Measurements from ENCODE around the gene FUS. TPM values are rescaled to one million over a fixed set of nuclear protein-coding genes. Genes with fewer than 3 reads are reported as not detected.

The FUS gene
- total and polyA plus RNA-seq, 9 of the 15 experiments (the other 6 are each of a cell fraction or from before 2014, with no cell fraction given), result 43.9 to 575 (median 87.2) TPM

- BruUV-seq (replicated peaks), result no TSS peak
- Histone ChIP-seq H3K4me3 (no peak overlapping the region), H3K9ac (ENCODE audit: insufficient read depth in 1 of 2, low read depth in 2 of 2, low read length in 2 of 2) (no peak overlapping the region), H3K9me3 (replicated peaks; ENCODE audit: control insufficient read depth, insufficient read depth, low read depth, low read length) (no peaks in the 10 kb centered on the region), H4K20me1 (replicated peaks; ENCODE audit: control insufficient read depth, insufficient read depth, low read length) (no peaks in the 10 kb centered on the region), H2AFZ (ENCODE audit: low read depth, low read length) (no peak overlapping the region), H3K36me3 (ENCODE audit: control insufficient read depth, insufficient read depth, low read length) (no peaks in the 10 kb centered on the region), H3K79me2 (ENCODE audit: control insufficient read depth, insufficient read depth, low read length) (no peaks in the 10 kb centered on the region), H3K27me3 (ENCODE audit: control insufficient read depth in 2 of 2, insufficient read depth in 2 of 2, low read length in 2 of 2) (no peaks in the 10 kb centered on the region), H3K9me1 (ENCODE audit: control insufficient read depth, insufficient read depth, low read length) (no peaks in the 10 kb centered on the region), H3K27ac (ENCODE audit: extremely low read depth, low read depth, low read length) (no peak overlapping the region), H3K4me2 (ENCODE audit: insufficient read depth, low read length) (no peak overlapping the region), H3K4me1 (replicated peaks in 1 of 2; ENCODE audit: control insufficient read depth in 2 of 2, insufficient read depth in 2 of 2, low read length in 2 of 2) (peaks cover 10 to 36% of the 10 kb centered on the region in 2 experiments)
- ATAC-seq, result no peak
- peak in 2 of 4 experiments; percentile 6 to 7 for DNase-seq (ENCODE audit: extremely low read depth in 1 of 4, low spot score in 3 of 4)
- in situ Hi-C loops (cut with MboI) (no loop called here), intact Hi-C loops (cut with micrococcal nuclease) (no loop called here)
- 93% methylated on average over 39 of the region's 80 CpGs for WGBS (ENCODE audit: insufficient coverage, low coverage, missing lambda C conversion rate)
- FAIRE-seq, result no peak
- ChIA-PET POLR2A (interaction anchor here (0.6 to 1.2 kb wide), 4 partner anchors 8 to 25 kb away, joined by 3 to 7 read pairs (median 5); no protein-coding TSS in a partner anchor), CTCF (ENCODE audit: low intra/inter-chr PET ratio) (no interaction called here)
- TF ChIP-seq, protein P1, sequence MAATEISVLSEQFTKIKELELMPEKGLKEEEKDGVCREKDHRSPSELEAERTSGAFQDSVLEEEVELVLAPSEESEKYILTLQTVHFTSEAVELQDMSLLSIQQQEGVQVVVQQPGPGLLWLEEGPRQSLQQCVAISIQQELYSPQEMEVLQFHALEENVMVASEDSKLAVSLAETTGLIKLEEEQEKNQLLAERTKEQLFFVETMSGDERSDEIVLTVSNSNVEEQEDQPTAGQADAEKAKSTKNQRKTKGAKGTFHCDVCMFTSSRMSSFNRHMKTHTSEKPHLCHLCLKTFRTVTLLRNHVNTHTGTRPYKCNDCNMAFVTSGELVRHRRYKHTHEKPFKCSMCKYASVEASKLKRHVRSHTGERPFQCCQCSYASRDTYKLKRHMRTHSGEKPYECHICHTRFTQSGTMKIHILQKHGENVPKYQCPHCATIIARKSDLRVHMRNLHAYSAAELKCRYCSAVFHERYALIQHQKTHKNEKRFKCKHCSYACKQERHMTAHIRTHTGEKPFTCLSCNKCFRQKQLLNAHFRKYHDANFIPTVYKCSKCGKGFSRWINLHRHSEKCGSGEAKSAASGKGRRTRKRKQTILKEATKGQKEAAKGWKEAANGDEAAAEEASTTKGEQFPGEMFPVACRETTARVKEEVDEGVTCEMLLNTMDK (IDR thresholded peaks at IDR 0.05; ENCODE audit: borderline replicate concordance, insufficient read depth, low read depth, low read length, poor library complexity, severe bottlenecking), result no peak
- TF ChIP-seq HNRNPL (IDR thresholded peaks at IDR 0.05; ENCODE audit: low read depth, low read length) (0 out of 2 replicates have a peak, but pooled peaks have one; percentile 56), FOXJ3 (CRISPR knock-in tag; IDR thresholded peaks at IDR 0.05) (no peak), PCBP1 (IDR thresholded peaks at IDR 0.05; ENCODE audit: low read depth, low read length, poor library complexity, severe bottlenecking) (peak; percentile 48), NR2C1 (IDR thresholded peaks at IDR 0.05) (no peak), NR2C1 (tag; IDR thresholded peaks at IDR 0.05) (0 out of 2 replicates have a peak, but pooled peaks have one; percentile 14), ZBTB17 (CRISPR knock-in tag; IDR thresholded peaks at IDR 0.05) (no peak), SREBF1 (IDR thresholded peaks at IDR 0.05; ENCODE audit: borderline replicate concordance, low read depth, low read length) (no peak), CHD1 (IDR thresholded peaks at IDR 0.05; ENCODE audit: low read length) (no peak), PYGO2 (tag; IDR thresholded peaks at IDR 0.05) (no peak), TBL1XR1 (IDR thresholded peaks at IDR 0.05; ENCODE audit: low read length in 2 of 2) (no peak), MIER1 (IDR thresholded peaks at IDR 0.05; ENCODE audit: low read depth) (no peak), YBX1 (IDR thresholded peaks at IDR 0.05) (no peak)
- TF ChIP-seq, protein P2, sequence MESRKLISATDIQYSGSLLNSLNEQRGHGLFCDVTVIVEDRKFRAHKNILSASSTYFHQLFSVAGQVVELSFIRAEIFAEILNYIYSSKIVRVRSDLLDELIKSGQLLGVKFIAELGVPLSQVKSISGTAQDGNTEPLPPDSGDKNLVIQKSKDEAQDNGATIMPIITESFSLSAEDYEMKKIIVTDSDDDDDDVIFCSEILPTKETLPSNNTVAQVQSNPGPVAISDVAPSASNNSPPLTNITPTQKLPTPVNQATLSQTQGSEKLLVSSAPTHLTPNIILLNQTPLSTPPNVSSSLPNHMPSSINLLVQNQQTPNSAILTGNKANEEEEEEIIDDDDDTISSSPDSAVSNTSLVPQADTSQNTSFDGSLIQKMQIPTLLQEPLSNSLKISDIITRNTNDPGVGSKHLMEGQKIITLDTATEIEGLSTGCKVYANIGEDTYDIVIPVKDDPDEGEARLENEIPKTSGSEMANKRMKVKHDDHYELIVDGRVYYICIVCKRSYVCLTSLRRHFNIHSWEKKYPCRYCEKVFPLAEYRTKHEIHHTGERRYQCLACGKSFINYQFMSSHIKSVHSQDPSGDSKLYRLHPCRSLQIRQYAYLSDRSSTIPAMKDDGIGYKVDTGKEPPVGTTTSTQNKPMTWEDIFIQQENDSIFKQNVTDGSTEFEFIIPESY (CRISPR knock-in tag; IDR thresholded peaks at IDR 0.05), result peak; percentile 96
Observed at GRCh38 chr16:31224092-31224955, 44.4 kb downstream of the FUS start.
